ENCODE data around the gene KPNA6. TPM values are rescaled to one million over a fixed set of nuclear protein-coding genes. Genes with fewer than 3 reads are reported as not detected.

Gene KPNA6
- total and polyA plus RNA-seq, 10 of the 15 experiments (the other 5 are each of a cell fraction or from before 2014, with no cell fraction given): 11.1 to 55.6 (median 25.9) TPM

DNA sequence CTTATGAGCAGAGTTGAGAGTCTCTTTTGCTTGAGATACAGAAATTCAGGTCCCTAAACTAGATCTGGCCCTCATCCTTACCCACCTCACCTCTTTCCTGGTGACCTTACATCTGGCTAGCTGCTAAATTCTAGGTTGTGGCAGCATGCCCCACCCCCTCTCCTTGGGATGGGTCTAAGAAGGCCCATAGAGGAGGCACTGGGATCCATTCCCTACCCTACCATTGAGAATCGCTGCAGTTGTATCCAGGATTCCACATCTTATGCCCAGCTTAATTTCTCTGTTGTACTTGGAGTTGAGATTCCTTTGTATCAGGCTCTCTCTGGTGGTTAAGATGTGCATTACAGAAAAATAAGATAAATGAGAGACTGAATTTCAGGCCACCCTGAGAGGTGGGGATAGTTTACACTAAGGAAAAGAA is 44.6 kb upstream of the KPNA6 start:
- H3K27me3 ChIP-seq (replicated peaks in 1 of 2; ENCODE audit: control insufficient read depth in 2 of 2, insufficient read depth in 2 of 2, low read length in 1 of 2): no peaks in the 10 kb centered on the region
- H3K9me3 ChIP-seq (replicated peaks; ENCODE audit: control insufficient read depth, insufficient read depth, low read length): no peaks in the 10 kb centered on the region
- 33% methylated on average over 1 of the region's 1 CpG for WGBS (ENCODE audit: insufficient coverage, insufficient replicate concordance, low lambda C conversion rate, missing lambda C conversion rate)
- no peak overlapping the region for H3K9ac ChIP-seq (ENCODE audit: control insufficient read depth, insufficient read depth, low read length)
- H3K79me2 ChIP-seq (ENCODE audit: control insufficient read depth, insufficient read depth, low read length): no peaks in the 10 kb centered on the region
- H3K27ac ChIP-seq (ENCODE audit: control insufficient read depth, insufficient read depth): no peak overlapping the region
- intact Hi-C loops (cut with micrococcal nuclease; ENCODE audit: unreplicated experiment) (loop anchor here (5.0 to 10.0 kb wide), 4 partner anchors 86 to 398 kb away; partner anchors contain the start of gene SPOCD1), in situ Hi-C loops (cut with MboI) (no loop called here)
- FAIRE-seq (peak; percentile 79), DNase-seq (ENCODE audit: low read depth, low spot score) (no peak), ATAC-seq (peak; percentile 80)
- ChIA-PET RAD21 (ENCODE audit: unreplicated experiment) (interaction anchor here (0.7 to 2.6 kb wide), 17 partner anchors 9 to 274 kb away, joined by 3 to 15 read pairs (median 4); partner anchors contain the start of gene TMEM39B), CTCF (interaction anchor here (0.6 to 3.9 kb wide), 33 partner anchors 10 to 397 kb away, joined by 3 to 37 read pairs (median 4); partner anchors contain the start of genes KHDRBS1, KPNA6 and TMEM39B), SMC1A (ENCODE audit: uncharacterized antibody, unreplicated experiment) (interaction anchor here (0.8 to 3.3 kb wide), 21 partner anchors 9 to 398 kb away, joined by 3 to 20 read pairs (median 3); partner anchors contain the start of genes SPOCD1 and TMEM39B), POLR2A (no interaction called here)
- H4K20me1 ChIP-seq (ENCODE audit: control insufficient read depth, insufficient read depth): 0 out of 2 replicates have a peak, but pooled peaks cover 3% of the 10 kb centered on the region
- H3K4me2 ChIP-seq (ENCODE audit: control insufficient read depth, insufficient read depth): no peak overlapping the region
- H3K4me1 ChIP-seq (ENCODE audit: control insufficient read depth, insufficient read depth, low read length): peaks cover 4% of the 10 kb centered on the region
- no peak overlapping the region for H3K4me3 ChIP-seq
- no peak overlapping the region for H2AFZ ChIP-seq (ENCODE audit: control insufficient read depth, low read depth, low read length)
- H3K36me3 ChIP-seq (ENCODE audit: control insufficient read depth in 2 of 2, insufficient read depth in 2 of 2, low read length in 1 of 2): peaks cover 13 to 14% of the 10 kb centered on the region in 2 experiments; a peak in 3 of 4 replicates
- TF ChIP-seq NFYA (IDR thresholded peaks at IDR 0.05; ENCODE audit: borderline replicate concordance, low read depth, low read length) (no peak), RAD51 (IDR thresholded peaks at IDR 0.05) (no peak), CTCF (IDR thresholded peaks at IDR 0.05 in 2 of 3, conservative IDR thresholded peaks at IDR 0.05 in 1 of 3; ENCODE audit: control insufficient read depth in 2 of 3, extremely low read depth in 1 of 3, insufficient read depth in 1 of 3, low read depth in 3 of 3, low read length in 3 of 3) (peak; percentile 50 to 71 (median 63); a peak in 5 of 6 replicates), RAD21 (IDR thresholded peaks at IDR 0.05; ENCODE audit: insufficient read depth, low read depth, low read length) (peak; percentile 76), MYC (IDR thresholded peaks at IDR 0.05; ENCODE audit: insufficient read depth, insufficient read length, insufficient replicate concordance, low read length, severe bottlenecking) (no peak), SMC3 (IDR thresholded peaks at IDR 0.05; ENCODE audit: borderline replicate concordance, low read length) (peak; percentile 50; the same call in 1 of the 2 replicates)
- no TSS peak for BruUV-seq (replicated peaks)
